H1 (cell line): ENCODE data around the gene IZUMO4. TPM values are rescaled to one million over a fixed set of nuclear protein-coding genes. Genes with fewer than 3 reads are reported as not detected.

Experiments used
- CTCF ChIA-PET: fragments of 300-600 bp; sonication (Branson Sonifier 250); formaldehyde crosslinking; loops from one replicate; lab custom pipeline; 2021; ENCODE audit not compliant: partially characterized antibody; lab: Charles Lee
- POLR2A ChIA-PET: fragments of 300-600 bp; sonication (Branson Sonifier 250); formaldehyde crosslinking; loops from one replicate; lab custom pipeline; 2021; ENCODE audit warnings: inconsistent platforms; ENCODE audit not compliant: partially characterized antibody; lab: Charles Lee
- DNase-seq, 2 experiments: peaks; one replicate each; pipeline versions ENCODE4 v3.0.0 to v3.0.0-alpha.2; 2010 to 2022; ENCODE audit warnings: low spot score in 2 of 2, low read depth in 1 of 2, mixed read lengths in 1 of 2
- FAIRE-seq: peaks from 2 replicates; lab custom pipeline; 2011; peaks lifted over from hg19 to GRCh38; lab: Jason Lieb, UNC
- H2AFZ ChIP-seq: 2 replicates; pipeline ENCODE4 v1.8.1; 2012; ENCODE audit warnings: low read length, inconsistent platforms
- H2AK5ac ChIP-seq: 2 replicates; pipeline ENCODE4 v1.6.1; 2013; ENCODE audit warnings: low read depth, low read length
- H2BK120ac ChIP-seq: replicated peaks from 2 replicates; pipeline ENCODE3; 2013; ENCODE audit warnings: low read depth, low read length, inconsistent platforms
- H2BK12ac ChIP-seq: 2 replicates; pipeline ENCODE4 v1.6.1; 2013; ENCODE audit warnings: low read depth, low read length
- H2BK15ac ChIP-seq: 2 replicates; pipeline ENCODE4 v1.6.1; 2013; ENCODE audit warnings: low read length
- H2BK20ac ChIP-seq: 2 replicates; pipeline ENCODE4 v1.6.1; 2013; ENCODE audit warnings: low read length
- H2BK5ac ChIP-seq: 2 replicates; pipeline ENCODE4 v1.6.1; 2013; ENCODE audit warnings: low read depth, low read length
- H3K14ac ChIP-seq: 2 replicates; pipeline ENCODE4 v1.6.1; 2013; ENCODE audit warnings: inconsistent platforms; ENCODE audit not compliant: insufficient read length
- H3K18ac ChIP-seq: 2 replicates; pipeline ENCODE4 v1.6.1; 2013; ENCODE audit warnings: low read length; ENCODE audit errors: extremely low read depth
- H3K23ac ChIP-seq: 2 replicates; pipeline ENCODE4 v1.6.1; 2013; ENCODE audit warnings: inconsistent platforms; ENCODE audit not compliant: insufficient read length
- H3K23me2 ChIP-seq: 2 replicates; pipeline ENCODE4 v1.6.1; 2013; ENCODE audit warnings: low read depth, low read length
- H3K27ac ChIP-seq: 2 replicates; pipeline ENCODE4 v1.6.1; 2011; ENCODE audit warnings: low read depth, low read length, inconsistent platforms
- H3K27me3 ChIP-seq, 4 experiments: replicated peaks in 1 of 4; 1 replicate in 1 of 4; 2 replicates in 3 of 4; pipeline versions ENCODE4 v1.6.1 to v1.8.1; 2011 to 2013; ENCODE audit warnings: low read length in 3 of 4, mild to moderate bottlenecking in 3 of 4, inconsistent platforms in 2 of 4, mixed read lengths in 2 of 4, moderate library complexity in 1 of 4; ENCODE audit not compliant: control insufficient read depth in 3 of 4, insufficient read depth in 3 of 4; ENCODE audit errors: extremely low read depth in 1 of 4
- H3K36me3 ChIP-seq, 4 experiments: 2 replicates each; pipeline versions ENCODE4 v1.6.1 to v1.8.1; 2011 to 2013; ENCODE audit warnings: mild to moderate bottlenecking in 4 of 4, low read length in 3 of 4, moderate library complexity in 2 of 4, control low read depth in 1 of 4, inconsistent platforms in 1 of 4; ENCODE audit not compliant: insufficient read depth in 4 of 4, control insufficient read depth in 2 of 4
- H3K4ac ChIP-seq: replicated peaks from 2 replicates; pipeline ENCODE3; 2013; ENCODE audit warnings: low read length, low read depth, mixed read lengths, inconsistent platforms; ENCODE audit not compliant: insufficient read length
- H3K4me1 ChIP-seq, 4 experiments: replicated peaks in 1 of 4; 1 replicate in 1 of 4; 2 replicates in 3 of 4; pipeline versions ENCODE4 v1.6.1 to v1.8.1; 2011 to 2013; ENCODE audit warnings: low read length in 3 of 4, inconsistent platforms in 2 of 4, mixed read lengths in 1 of 4; ENCODE audit not compliant: insufficient read depth in 4 of 4, control insufficient read depth in 3 of 4
- H3K4me2 ChIP-seq, 2 experiments: 2 replicates each; pipeline versions ENCODE4 v1.6.1 to v1.8.1; 2011 to 2013; ENCODE audit warnings: low read depth in 2 of 2, low read length in 2 of 2, control low read depth in 1 of 2, inconsistent platforms in 1 of 2, mild to moderate bottlenecking in 1 of 2; ENCODE audit not compliant: insufficient read depth in 1 of 2
- H3K4me3 ChIP-seq, 4 experiments: fragments of 200-600, 300-600 bp in 1 of 4; sonication (generic), shearing (Covaris generic), sonication (Bioruptor Twin) in 1 of 4; 2 replicates each; pipeline versions ENCODE4 v1.5.1 to v1.8.1; 2011 to 2016; ENCODE audit warnings: low read length in 4 of 4, low read depth in 3 of 4, control low read depth in 2 of 4, inconsistent platforms in 2 of 4, mild to moderate bottlenecking in 2 of 4, mixed read lengths in 1 of 4, moderate library complexity in 1 of 4; ENCODE audit not compliant: insufficient read depth in 2 of 4; ENCODE audit errors: extremely low read depth in 1 of 4
- H3K56ac ChIP-seq: replicated peaks from 2 replicates; pipeline ENCODE3; 2013; ENCODE audit warnings: low read depth, mild to moderate bottlenecking, mixed read lengths, low read length, inconsistent platforms; ENCODE audit not compliant: insufficient read length
- H3K79me1 ChIP-seq: 2 replicates; pipeline ENCODE4 v1.6.1; 2013; ENCODE audit warnings: low read depth, low read length, control low read depth
- H3K79me2 ChIP-seq, 2 experiments: 2 replicates each; pipeline versions ENCODE4 v1.6.1 to v1.8.1; 2012 to 2013; ENCODE audit warnings: low read length in 2 of 2, mild to moderate bottlenecking in 2 of 2, inconsistent platforms in 1 of 2; ENCODE audit not compliant: insufficient read depth in 2 of 2, control insufficient read depth in 1 of 2
- H3K9ac ChIP-seq, 4 experiments: replicated peaks in 1 of 4; 1 replicate in 1 of 4; 2 replicates in 3 of 4; pipeline versions ENCODE4 v1.6.1 to v1.8.1; 2011 to 2013; ENCODE audit warnings: low read depth in 3 of 4, low read length in 3 of 4, control low read depth in 2 of 4, mild to moderate bottlenecking in 2 of 4, moderate library complexity in 2 of 4, inconsistent platforms in 1 of 4; ENCODE audit errors: extremely low read depth in 1 of 4
- H3K9me3 ChIP-seq, 2 experiments: 2 replicates each; pipeline versions ENCODE4 v1.6.1 to v1.8.1; 2012 to 2013; ENCODE audit warnings: mild to moderate bottlenecking in 2 of 2, moderate library complexity in 2 of 2, control low read depth in 1 of 2, inconsistent platforms in 1 of 2, low read depth in 1 of 2, low read length in 1 of 2, mixed read lengths in 1 of 2; ENCODE audit not compliant: insufficient read depth in 2 of 2
- H4K20me1 ChIP-seq, 2 experiments: replicated peaks in 1 of 2; 2 replicates each; pipeline versions ENCODE3 to v1.8.1; 2011 to 2013; ENCODE audit warnings: inconsistent platforms in 2 of 2, low read length in 2 of 2, mild to moderate bottlenecking in 1 of 2; ENCODE audit not compliant: insufficient read depth in 2 of 2, control insufficient read depth in 1 of 2
- H4K5ac ChIP-seq: 2 replicates; pipeline ENCODE4 v1.6.1; 2013; ENCODE audit warnings: low read length, low read depth, mixed read lengths, inconsistent platforms; ENCODE audit not compliant: insufficient read length
- H4K8ac ChIP-seq: 2 replicates; pipeline ENCODE4 v1.8.0; 2013; ENCODE audit warnings: mild to moderate bottlenecking, moderate library complexity, low read length, inconsistent platforms; ENCODE audit not compliant: insufficient read depth; ENCODE audit errors: extremely low read depth
- H4K91ac ChIP-seq: replicated peaks from 2 replicates; pipeline ENCODE3; 2013; ENCODE audit warnings: low read length, mixed read lengths, inconsistent platforms; ENCODE audit not compliant: insufficient read length
- BCL11A ChIP-seq, 2 experiments: IDR thresholded peaks; one replicate each; pipeline ENCODE4 v1.6.1; 2011; ENCODE audit warnings: low read depth in 2 of 2, low read length in 2 of 2, mild to moderate bottlenecking in 2 of 2
- EZH2 ChIP-seq: fragments of 200-600 bp; sonication (generic); IDR thresholded peaks from 2 replicates; pipeline ENCODE4 v1.7.1; 2012; ENCODE audit warnings: low read depth, mild to moderate bottlenecking, moderate library complexity, low read length, inconsistent platforms; ENCODE audit not compliant: severe bottlenecking
- HDAC6 ChIP-seq: IDR thresholded peaks from one replicate; pipeline ENCODE4 v1.7.1; 2012; ENCODE audit warnings: low read depth, mild to moderate bottlenecking, inconsistent platforms, low read length, moderate library complexity
- POU5F1 ChIP-seq: IDR thresholded peaks from 2 replicates; pipeline ENCODE4 v1.6.1; 2011; ENCODE audit warnings: low read depth, mild to moderate bottlenecking, low read length, moderate library complexity
- SIN3A ChIP-seq, 2 experiments: IDR thresholded peaks in 1 of 2; conservative IDR thresholded peaks in 1 of 2; 2 replicates each; pipeline ENCODE4 v1.6.1; 2011 to 2012; ENCODE audit warnings: low read length in 2 of 2, improper control_type of control experiment in 1 of 2, low read depth in 1 of 2, mild to moderate bottlenecking in 1 of 2
- WGBS, 2 experiments: shearing (Covaris generic) in 1 of 2; methylation state at CpG; one replicate each; pipeline versions ENCODE4 v1.1.6 to v1.1.7; 2013 to 2015; ENCODE audit warnings: low lambda C conversion rate in 2 of 2, mixed read lengths in 2 of 2, inconsistent platforms in 1 of 2, low coverage in 1 of 2, missing lambda C conversion rate in 1 of 2; ENCODE audit not compliant: insufficient replicate concordance in 2 of 2, insufficient coverage in 1 of 2, insufficient read length in 1 of 2; ENCODE audit errors: extremely low coverage in 1 of 2, missing lambda C conversion rate in 1 of 2; 5-methylcytosine and 5-hydroxymethylcytosine counted together
- polyA plus RNA-seq, 7 experiments: library from polyadenylated mRNA; depleted of rRNA in 3 of 7; stranded (reverse) in 5 of 7; unstranded in 2 of 7; fragments of >200 nt in 5 of 7; fragments of 200-250 nt in 2 of 7; gene quantifications; 1 replicate in 5 of 7; 2 replicates in 1 of 7; 4 replicates in 1 of 7; pipeline versions ENCODE4 v1.2.1 to v1.2.3, GENCODE V29; 2011 to 2013; ENCODE audit warnings: missing spikeins in 2 of 7, mixed read lengths in 2 of 7
- total RNA-seq: library from RNA; stranded (reverse); fragmentation: NEBNext Ultra II Directional; extraction: Animal tissue kit (Norgen Biotek cat#: 25700); gene quantifications from 2 replicates; pipeline ENCODE4 v1.2.1, GENCODE V29; 2021

Gene IZUMO4
- total and polyA plus RNA-seq, 2 of the 8 experiments (the other 6 are each of a cell fraction or from before 2014, with no cell fraction given) = 1.8 to 1.9 TPM

DNA sequence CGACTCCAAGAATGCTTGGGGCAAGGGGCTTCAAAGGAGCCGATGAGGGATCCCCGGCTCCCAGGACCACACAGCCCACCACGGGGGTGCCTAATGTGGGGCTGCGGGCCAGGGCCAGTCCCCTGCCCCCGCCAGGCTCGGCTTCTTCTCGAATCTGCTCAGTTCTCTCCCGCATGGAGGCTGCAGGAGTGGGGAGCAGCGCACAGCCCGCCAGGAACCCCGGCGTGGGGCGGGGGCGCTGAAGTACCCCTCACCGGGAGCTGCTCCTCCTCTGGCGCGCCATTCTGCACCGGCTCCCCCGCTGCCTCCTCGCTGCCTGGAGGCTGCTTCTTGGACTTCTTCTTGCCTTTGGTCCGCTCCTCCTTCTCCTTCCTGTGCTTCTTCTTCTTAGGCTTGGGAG lies 14.7 kb downstream of the IZUMO4 start:
- H3K9me3 ChIP-seq = peaks cover 3 to 4% of the 10 kb centered on the region in 2 experiments; a peak in 3 of 4 replicates
- peaks cover 2% of the 10 kb centered on the region for H3K79me1 ChIP-seq
- 98% methylated on average over 14 of the region's 22 CpGs; no CpG with 5 or more reads in 1 of the 2 experiments for WGBS, 2 experiments
- no peaks in the 10 kb centered on the region for H3K23me2 ChIP-seq
- FAIRE-seq (no peak), DNase-seq (no peak)
- H3K36me3 ChIP-seq = peaks cover 54 to 97% (median 91%) of the 10 kb centered on the region in 4 experiments
- H3K4me2 ChIP-seq = no peak overlapping the region
- POLR2A ChIA-PET = interaction anchor here (1.0 to 1.9 kb wide), 3 partner anchors 10 to 158 kb away, joined by 3 to 4 read pairs (median 3); no protein-coding TSS in a partner anchor
- CTCF ChIA-PET = interaction anchor here (0.6 to 2.4 kb wide), 8 partner anchors 12 to 104 kb away, joined by 3 to 8 read pairs (median 4); no protein-coding TSS in a partner anchor
- no peak overlapping the region; the same call in 1 of the 2 replicates for H4K8ac ChIP-seq
- no peak overlapping the region for H3K14ac ChIP-seq
- H3K79me2 ChIP-seq = peaks cover 0 to 2% of the 10 kb centered on the region in 2 experiments; a peak in 1 of 4 replicates
- no peak overlapping the region for H4K5ac ChIP-seq
- peaks cover 4 to 18% of the 10 kb centered on the region in 2 experiments for H4K20me1 ChIP-seq
- H3K4me3 ChIP-seq = no peak overlapping the region
- H3K4ac ChIP-seq = no peak overlapping the region
- no peaks in the 10 kb centered on the region for H3K27me3 ChIP-seq
- H3K9ac ChIP-seq = no peak overlapping the region
- H2BK20ac ChIP-seq = no peak overlapping the region
- no peaks in the 10 kb centered on the region for H3K4me1 ChIP-seq
- H2AFZ ChIP-seq = no peak overlapping the region
- H2BK5ac ChIP-seq = no peak overlapping the region
- no peak overlapping the region for H4K91ac ChIP-seq
- H3K23ac ChIP-seq = no peak overlapping the region
- no peak overlapping the region for H2BK15ac ChIP-seq
- H2BK120ac ChIP-seq = no peak overlapping the region
- TF ChIP-seq EZH2 (no peak), BCL11A (IDR thresholded peaks at IDR 0.05; ENCODE audit: low read depth in 2 of 2, low read length in 2 of 2) (no peak), SIN3A (conservative IDR thresholded peaks at IDR 0.05 in 1 of 2, IDR thresholded peaks at IDR 0.05 in 1 of 2; ENCODE audit: low read depth in 1 of 2, low read length in 2 of 2) (no peak), HDAC6 (no peak), POU5F1 (no peak)
- H3K27ac ChIP-seq = no peak overlapping the region
- no peak overlapping the region for H3K56ac ChIP-seq
- no peak overlapping the region for H2AK5ac ChIP-seq
- no peak overlapping the region for H2BK12ac ChIP-seq
- no peak overlapping the region for H3K18ac ChIP-seq
